Prostate gland (tissue), 2 donors: ENCODE measurements around the gene DCTD.

Source experiments
- CTCF ChIP-seq, 4 experiments: fragments of 200-600 bp in 2 of 4; fragments of 450-650 bp in 2 of 4; sonication (generic) in 2 of 4; IDR thresholded peaks; 1 replicate in 3 of 4; 2 replicates in 1 of 4; pipeline ENCODE4 v1.5.1; 2016 to 2019; ENCODE audit warnings: antibody characterized with exemption in 4 of 4, mild to moderate bottlenecking in 2 of 4, moderate library complexity in 2 of 4
- POLR2A ChIP-seq: fragments of 450-650 bp; IDR thresholded peaks from one replicate; pipeline ENCODE4 v1.6.1; 2016; ENCODE audit warnings: antibody characterized with exemption, mild to moderate bottlenecking
- POLR2AphosphoS5 ChIP-seq: sonication (generic); formaldehyde crosslinking; IDR thresholded peaks from one replicate; pipeline ENCODE4 v1.6.1; 2017; ENCODE audit warnings: antibody characterized with exemption

- no peak for TF ChIP-seq CTCF (IDR thresholded peaks at IDR 0.05)
- TF ChIP-seq POLR2AphosphoS5 = no peak
- no peak for TF ChIP-seq POLR2A
Observed at GRCh38 chr4:182885022-182885737, 32.0 kb downstream of the DCTD start.
